ENCODE measurements around the gene DOCK8.

GRCh38 chr9:426264-426663, 211.6 kb downstream of the DOCK8 start:
- TF ChIP-seq, protein P1, sequence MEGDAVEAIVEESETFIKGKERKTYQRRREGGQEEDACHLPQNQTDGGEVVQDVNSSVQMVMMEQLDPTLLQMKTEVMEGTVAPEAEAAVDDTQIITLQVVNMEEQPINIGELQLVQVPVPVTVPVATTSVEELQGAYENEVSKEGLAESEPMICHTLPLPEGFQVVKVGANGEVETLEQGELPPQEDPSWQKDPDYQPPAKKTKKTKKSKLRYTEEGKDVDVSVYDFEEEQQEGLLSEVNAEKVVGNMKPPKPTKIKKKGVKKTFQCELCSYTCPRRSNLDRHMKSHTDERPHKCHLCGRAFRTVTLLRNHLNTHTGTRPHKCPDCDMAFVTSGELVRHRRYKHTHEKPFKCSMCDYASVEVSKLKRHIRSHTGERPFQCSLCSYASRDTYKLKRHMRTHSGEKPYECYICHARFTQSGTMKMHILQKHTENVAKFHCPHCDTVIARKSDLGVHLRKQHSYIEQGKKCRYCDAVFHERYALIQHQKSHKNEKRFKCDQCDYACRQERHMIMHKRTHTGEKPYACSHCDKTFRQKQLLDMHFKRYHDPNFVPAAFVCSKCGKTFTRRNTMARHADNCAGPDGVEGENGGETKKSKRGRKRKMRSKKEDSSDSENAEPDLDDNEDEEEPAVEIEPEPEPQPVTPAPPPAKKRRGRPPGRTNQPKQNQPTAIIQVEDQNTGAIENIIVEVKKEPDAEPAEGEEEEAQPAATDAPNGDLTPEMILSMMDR (conservative IDR thresholded peaks at IDR 0.05), result no peak
- TF ChIP-seq EZH2 (IDR thresholded peaks at IDR 0.05; ENCODE audit: low read depth), result no peak

All from PC-9 (cell line).